Activated T-cell treated with anti-CD3 and anti-CD28 coated beads for 4 hours (primary cell): ENCODE data around the gene B4GALT3.

Experiments used
- DNase-seq: peaks from one replicate; pipeline ENCODE4 v3.0.0-alpha.2; 2020

Gene B4GALT3

DNA sequence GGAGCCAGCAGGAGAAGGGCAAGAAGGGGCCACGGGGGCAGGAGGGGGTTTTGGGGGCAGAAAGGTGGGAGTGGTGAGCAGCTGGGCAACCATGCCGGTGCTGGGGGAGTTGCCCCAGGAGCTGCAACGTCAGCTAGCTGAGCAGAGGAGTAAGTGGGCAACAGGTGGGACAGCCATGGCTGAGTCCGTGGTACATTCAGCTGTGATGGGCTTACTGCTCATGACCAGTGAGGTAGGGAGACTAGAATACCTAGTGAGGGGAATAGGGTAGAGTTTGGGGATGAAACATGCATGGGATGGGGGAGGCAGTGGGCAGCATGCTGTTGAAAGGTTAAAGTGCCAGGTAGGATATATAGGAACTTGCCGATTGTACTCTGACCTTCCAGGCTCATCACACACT lies 15.7 kb downstream of the B4GALT3 start:
- DNase-seq: no peak

DNA sequence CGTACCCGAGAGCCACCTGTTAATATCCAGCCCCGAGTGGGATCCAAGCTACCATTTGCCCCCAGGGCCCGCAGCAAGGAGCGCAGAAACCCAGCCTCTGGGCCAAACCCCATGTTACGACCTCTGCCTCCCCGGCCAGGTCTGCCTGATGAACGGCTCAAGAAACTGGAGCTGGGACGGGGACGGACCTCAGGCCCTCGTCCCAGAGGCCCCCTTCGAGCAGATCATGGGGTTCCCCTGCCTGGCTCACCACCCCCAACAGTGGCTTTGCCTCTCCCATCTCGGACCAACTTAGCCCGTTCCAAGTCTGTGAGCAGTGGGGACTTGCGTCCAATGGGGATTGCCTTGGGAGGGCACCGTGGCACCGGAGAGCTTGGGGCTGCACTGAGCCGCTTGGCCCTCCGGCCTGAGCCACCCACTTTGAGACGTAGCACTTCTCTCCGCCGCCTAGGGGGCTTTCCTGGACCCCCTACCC lies 16.6 kb downstream of the B4GALT3 start:
- DNase-seq: no peak

DNA sequence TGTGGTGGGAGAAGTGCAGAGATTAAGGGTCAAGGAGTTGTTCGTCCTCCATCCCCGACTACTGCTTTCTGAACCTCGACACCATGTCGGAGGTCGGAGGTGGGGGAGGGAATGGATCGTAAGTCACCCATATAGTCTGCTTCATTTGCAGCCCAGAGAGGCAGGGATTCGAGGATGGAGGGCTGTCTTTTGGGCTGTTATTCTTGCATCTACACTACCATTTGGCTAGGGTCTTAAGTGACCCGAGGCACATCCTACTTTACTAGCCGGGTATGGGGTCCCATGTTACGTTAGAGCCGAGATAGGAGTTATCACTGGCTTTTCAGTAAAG lies 17.4 kb downstream of the B4GALT3 start:
- no peak for DNase-seq

DNA sequence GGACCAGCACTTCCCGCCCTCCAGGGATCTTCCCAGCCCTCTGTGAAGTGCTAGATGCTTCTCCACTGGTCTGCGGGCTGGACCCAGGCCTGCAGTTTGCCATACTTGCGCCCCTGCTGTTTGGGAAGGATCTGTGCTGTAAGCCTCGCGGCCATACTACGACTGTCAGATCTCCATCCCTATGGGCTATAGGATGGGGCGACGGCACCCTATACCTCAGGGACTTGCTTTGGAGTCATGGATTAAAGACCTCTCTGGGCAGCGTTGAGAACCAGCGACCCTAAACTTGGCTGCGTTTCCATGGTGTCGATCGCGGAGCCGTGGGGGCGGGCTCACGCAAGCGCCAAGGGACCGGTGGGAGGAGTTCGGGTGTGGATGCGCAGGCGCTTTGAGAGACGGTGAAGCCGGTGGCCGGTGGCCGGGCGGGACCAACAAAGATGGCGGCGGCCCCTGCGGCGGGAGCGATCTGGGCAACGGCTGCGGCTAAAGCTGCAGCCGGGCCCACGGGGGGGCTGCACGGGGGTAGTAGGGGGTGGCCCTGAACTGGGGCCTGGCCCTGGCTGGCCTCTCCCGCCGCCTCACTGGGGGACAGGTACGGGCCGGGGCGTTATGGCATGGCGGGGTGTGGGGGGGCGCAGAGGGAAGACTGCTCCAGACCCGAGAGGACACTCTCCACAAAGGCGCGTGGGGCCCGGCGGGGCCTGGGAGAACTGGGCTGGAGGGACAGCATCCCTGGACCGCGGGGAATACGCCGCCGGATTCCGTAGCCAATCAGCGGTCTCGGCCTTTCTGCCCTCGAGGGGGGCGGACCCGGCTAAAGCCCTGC lies 18.0 kb downstream of the B4GALT3 start, which contains the start of gene USP21:
TSS of gene USP21 (plus strand) at position 414 of the 826 bp plus-strand sequence. CDS start 1,141 bp downstream, outside the sequence.
- DNase-seq: peak; percentile 89

DNA sequence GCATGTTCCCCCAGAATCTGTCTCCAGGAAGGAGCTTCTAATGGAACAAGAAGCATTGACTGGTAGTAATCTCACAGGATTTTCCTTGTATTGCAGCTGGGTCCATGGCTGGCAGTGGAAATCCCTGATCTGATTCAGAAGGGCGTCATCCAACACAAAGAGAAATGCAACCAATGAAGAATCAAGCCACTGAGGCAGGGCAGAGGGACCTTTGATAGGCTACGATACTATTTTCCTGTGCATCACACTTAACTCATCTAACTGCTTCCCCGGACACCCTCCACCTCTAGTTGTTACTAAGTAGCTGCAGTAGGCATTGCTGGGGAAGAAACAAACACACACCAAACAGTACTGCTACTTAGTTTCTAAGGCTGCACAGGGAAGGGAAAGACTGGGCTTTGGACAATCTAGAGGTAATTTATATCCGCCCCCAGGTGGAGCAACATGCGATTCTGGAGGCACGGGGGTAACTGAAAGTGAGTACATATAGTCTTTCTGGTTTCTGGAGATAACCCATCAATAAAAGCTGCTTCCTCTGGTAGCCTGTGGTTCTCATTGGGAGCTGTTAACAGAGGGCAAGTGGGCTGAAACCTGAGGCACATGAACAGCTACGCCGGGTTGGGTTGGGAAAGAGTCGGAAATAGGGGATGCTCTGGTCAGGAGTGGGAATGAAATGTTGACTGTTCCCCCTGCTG lies 18.8 kb downstream of the B4GALT3 start:
- no peak for DNase-seq

DNA sequence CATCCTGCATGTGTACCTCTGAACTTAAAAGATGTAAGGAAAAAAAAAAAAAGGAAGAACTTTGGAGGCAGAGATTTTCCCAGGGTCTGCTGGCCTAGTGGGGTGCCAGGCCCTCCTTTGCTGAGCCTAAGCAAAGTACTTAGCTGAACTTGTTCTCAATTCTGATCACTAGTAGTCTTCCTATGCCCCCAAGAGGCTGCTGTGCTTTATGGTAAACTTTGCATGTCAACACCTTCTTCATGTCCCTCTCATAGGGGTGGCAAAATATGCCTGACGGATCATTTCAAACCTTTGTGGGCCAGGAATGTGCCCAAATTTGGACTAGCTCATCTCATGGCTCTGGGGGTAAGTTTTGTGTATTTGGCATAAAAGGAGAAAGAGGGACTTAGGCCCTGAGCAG lies 19.4 kb downstream of the B4GALT3 start:
- no peak for DNase-seq

DNA sequence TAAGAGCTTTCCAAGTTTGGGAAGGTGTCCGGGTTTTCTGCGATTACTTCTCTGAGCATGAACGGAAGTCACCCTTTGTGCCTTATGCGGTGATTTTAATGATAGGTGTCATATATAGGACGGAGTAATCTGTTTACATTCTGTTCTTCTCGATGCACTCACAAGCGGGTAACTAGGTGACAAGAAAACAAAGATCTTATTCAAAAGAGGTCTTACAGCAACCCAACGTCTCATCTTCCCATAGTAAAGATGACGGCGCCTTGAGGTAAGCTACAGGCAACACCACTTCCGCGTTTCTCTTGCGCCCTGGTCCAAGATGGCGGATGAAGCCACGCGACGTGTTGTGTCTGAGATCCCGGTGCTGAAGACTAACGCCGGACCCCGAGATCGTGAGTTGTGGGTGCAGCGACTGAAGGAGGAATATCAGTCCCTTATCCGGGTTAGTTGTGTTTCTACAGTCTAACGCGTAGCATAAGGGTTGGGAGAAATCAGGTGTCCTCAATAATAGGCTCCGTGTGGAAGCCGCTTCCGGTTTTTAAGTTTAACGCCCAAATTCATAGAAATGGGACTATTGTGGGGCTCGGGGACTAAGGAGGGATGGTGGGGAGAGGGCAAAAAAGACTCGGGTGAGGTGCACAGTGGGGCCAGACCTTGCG lies 23.5 kb downstream of the B4GALT3 start, which contains the start of gene UFC1:
TSS of gene UFC1 (plus strand) at position 297 of the 656 bp plus-strand sequence. CDS start at position 317, 20 bp downstream.
- DNase-seq: peak; percentile 69

DNA sequence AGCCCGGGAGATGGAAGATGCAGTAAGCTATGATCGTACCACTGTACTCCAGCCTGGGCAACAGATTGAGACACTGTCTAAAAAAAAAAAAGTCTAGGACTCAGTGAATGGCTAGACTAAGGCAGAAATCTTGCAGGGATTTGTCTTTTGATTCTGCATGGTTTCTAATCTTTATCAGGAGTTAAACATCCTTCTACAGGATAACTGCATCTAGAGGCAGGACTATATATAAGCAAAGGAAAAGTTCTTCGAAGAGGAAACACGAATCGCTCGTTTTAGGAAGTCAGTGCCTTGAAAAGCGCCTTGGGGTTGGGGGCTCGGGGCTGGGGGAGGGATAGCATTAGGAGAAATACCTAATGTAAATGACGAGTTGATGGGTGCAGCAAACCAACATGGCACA lies 24.1 kb downstream of the B4GALT3 start:
- DNase-seq: no peak

DNA sequence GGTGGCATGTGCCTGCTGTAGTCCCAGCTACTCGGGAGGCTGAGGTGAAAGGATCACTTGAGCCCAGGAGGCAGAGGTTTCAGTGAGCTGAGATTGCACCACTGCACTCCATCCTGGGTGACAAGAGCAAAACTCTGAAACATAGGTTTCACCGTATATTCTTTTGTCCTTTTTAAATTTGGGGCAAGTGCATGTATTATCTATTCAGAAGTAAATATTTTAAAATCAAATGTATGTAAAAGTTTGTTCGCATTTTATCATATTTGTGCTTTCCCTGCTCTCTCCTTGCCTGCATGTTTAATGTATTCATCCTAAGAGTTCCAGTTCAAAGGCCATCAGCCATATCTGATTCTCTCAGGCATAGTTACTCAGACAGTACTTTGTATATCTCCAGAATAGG lies 31.5 kb downstream of the B4GALT3 start:
- no peak for DNase-seq

DNA sequence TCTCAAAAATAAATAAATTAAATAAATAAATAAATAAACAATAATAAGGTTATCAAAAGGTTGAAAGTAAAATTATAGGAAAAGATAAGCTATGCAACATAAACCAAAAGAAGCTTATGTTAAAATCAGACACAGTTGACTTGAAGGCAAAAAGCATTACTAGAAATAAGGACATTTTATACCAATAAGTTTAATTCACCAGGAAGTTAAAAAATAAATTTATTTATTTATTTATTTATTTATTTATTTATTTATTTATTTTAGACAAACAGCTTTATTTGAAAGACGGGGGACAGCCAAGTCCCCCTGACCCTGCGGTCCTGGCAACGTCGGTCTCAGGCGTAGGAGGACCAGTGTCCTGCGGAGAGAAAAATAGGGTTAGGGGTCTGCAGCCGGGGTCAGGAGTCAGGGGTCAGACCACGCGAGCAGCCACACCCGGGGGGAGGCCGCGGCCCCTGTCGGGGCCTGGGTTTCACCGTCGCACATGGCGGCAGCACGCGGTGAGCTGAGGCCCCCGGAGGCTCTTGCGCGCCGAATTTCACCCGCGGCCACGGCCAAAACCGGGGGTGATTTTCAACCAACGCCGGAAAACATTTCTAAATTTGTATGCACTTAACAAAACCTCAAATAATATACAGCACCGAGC lies 36.4 kb downstream of the B4GALT3 start:
- no peak for DNase-seq

DNA sequence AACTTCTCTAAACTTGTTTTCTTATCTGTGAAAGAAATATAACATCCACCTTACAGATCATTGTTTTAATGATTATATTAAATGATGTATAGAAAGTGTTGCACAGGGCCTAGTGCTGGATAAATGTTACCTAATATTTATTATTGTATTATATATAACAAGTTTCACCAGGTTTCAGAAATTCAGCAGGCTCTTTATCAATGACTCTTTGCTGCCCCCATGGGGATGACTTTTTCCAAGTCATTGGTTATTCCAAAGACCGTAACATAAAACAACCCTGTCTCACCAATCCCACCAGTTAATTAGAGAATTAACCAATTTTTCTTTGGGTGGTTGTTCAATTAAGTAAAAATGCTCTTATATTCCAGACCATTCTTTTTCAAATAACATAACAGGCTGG lies 37.5 kb downstream of the B4GALT3 start:
- peak; percentile 48 for DNase-seq

DNA sequence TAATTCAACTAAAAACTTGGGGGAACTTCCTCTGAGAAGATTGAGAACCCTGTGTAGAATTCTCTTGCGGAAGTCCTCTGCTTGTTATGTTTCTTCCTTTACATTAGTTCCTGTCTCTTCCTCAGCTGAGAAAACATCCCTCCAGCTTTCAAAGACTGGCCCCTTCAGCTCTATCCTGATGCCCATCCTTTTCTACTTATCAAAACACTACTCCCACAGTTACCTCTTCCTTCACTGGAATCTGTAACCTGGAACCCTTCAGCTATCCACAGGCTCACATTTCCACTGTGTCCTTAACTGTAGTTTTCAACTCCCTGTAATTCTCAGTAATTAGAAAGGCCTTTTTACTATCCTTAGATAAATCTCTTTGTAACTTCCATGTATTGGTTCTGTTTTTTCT lies 38.9 kb downstream of the B4GALT3 start:
- DNase-seq: no peak

DNA sequence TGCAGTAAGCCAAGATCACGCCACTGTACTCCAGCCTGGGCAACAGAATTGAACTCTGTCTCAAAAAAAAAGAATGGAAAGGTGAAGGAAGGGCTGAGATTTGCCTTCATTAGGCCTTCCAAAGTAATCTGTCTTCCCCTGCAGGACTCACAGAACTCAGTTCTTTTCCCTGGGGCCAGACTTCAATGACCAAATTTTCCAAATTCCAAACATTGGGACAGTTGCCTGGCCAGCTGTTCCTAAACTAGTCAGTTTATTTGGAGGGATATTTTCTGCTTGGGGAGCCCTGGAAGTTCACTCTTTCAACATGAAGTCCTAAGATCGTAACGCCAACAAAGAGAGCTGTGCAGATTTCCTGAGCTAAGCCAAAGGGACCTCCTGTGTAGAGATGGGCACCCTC lies 39.4 kb downstream of the B4GALT3 start:
- no peak for DNase-seq

DNA sequence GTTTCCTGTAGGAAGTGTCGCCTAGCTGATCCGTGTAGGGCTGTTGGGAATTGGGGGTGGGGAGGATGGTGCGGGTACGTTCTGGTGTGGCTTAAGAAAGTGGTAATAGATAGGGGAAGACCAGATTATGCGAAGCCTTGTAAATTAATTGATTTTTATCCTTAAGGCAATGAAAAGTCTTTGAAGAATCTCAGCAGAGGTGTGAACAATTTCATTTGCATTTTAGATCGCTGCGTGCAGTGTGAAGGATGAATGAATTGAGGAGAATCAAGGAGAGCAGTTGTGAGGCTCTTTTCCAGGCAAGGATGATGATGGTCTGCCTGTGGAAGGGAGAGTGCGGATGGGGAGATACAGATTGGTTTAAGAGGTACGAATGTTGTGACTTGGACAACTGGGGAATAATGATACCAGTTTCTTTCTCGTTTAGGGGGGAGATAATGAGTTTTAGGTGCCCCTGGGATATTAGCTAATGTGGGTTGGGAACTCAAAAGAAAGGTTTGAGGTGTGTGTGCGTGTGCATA lies 44.0 kb downstream of the B4GALT3 start:
- no peak for DNase-seq

DNA sequence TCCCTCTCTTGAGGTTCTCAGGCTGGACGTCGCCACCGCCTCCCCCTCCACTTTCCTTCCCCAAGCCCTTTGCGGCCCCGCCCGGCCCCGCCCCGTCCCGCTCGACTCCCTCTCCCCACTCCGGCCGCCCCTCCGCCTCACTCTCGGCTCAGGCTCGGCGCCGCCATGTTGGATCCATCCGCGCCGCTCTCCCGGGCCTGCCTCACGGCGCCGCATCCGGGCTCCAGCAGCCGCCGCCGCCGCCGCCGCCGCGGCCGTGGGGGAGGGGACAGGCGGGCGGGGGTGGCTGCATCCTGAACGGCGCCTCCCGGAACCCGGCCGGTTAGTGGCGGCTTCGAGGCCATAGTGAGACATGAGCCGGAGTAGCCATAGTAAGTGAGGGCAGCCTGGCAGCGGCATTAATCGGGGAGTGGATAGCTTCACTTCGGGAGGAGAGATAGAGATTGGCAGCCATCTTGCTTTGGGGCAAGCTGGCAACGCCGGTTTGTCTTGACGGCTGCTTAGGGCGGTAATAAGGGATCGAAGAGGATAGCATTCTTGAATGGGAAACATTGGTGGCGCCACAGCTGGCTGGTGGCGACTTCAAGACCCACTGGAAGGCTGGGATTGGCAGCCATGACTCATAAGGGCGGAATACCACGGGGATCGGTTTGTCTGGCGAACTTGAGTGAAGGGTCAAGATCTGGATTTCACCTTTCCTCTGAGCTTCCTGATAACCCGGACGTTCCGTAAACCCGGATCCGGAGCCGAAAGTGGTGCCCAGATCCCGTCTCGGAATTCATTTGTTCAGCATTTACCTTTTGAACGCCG lies 44.7 kb downstream of the B4GALT3 start, which contains the start of gene DEDD:
TSS of gene DEDD (minus strand) at position 258 of the 810 bp plus-strand sequence. CDS start 8,205 bp downstream, outside the sequence.
- peak; percentile 81 for DNase-seq

DNA sequence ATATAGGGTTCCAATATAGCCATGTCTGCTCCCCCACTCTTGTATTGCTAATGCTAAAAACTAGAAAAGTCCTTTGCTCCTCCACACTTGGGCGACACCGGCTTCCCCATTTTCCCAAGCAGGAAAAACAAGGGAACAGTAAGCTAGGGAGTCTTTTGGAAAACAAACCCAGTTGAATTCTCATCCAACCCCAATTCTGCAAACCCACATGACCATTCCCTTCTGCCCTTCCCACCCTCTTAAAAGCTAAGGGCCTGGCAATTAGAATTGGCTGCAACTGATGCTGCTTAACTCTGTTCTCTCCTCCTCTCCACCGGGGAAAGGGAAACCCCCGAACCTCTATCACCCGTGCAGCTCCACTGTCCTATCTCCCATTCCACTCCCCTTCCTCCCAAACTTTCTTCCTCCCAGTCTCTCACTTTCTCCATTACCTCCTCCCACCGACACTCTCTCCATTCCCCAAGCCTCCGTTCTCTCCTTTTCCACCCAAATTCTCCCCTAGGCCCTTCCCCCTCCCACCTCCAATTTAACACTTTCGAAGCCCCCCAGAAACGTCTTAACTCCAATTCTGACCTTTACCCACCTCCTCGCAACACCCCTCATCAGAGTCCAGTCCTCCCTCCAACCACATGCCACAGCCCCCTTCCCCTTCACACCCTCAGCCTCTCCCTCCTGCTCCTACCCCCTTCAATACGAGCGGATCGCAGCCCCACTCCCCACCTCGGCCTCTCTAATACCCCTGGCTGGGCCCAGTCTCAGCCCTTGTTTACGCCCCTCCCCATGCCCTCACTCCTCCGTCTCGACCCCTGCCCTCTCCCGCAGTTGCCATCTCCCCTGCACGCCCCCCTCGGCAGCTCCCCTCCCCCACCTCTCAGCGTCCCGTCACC lies 45.5 kb downstream of the B4GALT3 start:
- DNase-seq: no peak

DNA sequence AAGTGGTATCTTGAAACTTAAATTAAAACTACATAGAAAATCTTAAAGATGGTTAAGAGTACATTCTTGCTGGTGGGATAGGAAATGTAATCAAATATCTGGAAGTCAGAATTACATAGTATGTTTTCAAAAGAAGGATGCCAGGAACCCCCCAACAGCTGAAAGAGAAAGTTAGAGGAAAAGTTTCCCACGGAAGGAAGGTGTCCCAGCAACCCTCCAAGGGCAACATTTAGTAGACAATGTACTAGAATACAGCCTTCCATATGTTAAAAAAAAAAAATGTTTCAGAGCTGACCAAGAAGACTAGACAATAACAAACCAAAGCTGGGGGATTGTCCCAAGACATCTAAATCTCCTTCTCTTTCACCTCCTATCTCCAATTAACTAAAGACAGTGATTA lies 47.0 kb downstream of the B4GALT3 start:
- no peak for DNase-seq

DNA sequence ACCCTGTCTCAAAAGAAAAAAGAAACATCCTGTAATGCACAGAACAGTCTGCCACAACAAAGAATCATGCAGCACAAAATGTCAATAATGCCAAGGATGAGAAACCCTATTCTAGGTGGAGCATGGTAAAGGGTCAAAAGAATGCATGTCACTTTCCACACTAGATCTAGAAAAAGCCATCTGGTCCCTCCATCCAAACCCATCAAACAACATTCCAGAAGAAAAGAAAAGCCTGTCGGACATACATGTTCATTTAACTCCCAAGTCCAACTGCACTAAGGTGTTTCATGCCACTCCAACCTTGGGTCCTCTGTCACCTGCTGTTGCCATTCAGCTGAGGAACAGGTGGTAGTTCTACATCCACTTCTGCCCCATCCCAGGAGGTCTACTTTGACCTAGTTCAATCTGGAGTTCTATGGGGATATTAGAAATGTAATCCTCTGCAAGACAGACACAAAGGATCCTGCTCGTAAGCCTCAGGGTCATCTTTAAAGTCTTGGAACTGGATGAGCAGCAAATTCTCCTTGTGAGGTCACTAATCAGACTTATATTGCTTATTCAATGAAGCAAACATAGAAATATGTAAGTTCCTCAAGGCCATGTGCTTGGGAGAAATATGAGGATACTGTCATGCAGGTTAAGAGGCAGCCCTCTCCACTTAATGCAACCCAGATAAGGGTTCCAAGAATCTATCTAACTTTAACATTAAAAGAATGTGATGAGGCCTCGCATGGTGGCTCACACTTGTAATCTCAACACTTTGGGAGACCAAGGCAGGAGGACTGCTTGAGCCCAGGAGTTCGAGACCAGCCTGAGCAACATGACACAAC lies 48.5 kb downstream of the B4GALT3 start:
- DNase-seq: no peak

DNA sequence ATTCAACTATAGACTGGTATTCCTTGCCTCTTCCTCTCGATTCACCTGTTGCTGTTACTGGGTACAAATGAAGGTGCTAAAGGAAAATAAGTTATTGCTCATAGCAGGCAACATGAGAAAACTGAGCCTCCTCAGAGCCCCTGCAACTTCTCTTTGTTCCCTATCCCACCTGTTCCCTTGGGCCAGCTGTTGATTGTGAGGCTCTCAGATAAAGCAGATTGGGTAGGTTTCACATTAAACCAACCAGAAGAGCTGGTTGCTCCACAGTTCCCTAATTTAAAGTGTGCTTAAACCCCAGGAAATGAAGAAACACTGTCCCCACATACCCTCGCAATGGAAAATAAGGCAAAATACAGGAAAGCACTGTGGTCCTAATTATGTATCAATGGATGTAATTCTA lies 49.7 kb downstream of the B4GALT3 start:
- no peak for DNase-seq

DNA sequence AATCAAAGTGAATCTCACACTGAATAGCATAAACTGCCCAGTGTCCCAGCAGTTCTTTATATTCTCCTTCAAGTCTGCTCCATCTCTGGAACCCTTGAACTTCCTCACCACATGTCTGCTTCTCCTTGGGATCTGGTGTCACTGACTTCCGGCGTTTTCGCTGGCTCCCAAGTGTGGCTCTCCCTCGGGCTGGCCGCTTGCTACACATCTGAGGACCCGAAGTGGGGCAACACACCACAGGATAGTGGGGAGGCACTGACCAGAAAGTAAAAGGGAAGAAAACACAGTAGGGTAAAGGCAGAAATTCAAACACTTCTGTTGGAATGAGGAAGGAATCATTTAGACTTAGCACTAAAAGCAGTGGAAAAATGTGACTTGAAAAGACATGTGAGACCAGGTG lies 54.3 kb downstream of the B4GALT3 start:
- DNase-seq: no peak
